Esophagus squamous epithelium (tissue), 4 donors: ENCODE measurements around the gene ABCB9.

Experiments used
- POLR2A ChIP-seq, 4 donors: fragments of 450-650 bp; IDR thresholded peaks; one replicate each; pipeline ENCODE4 v1.6.1; 2017; ENCODE audit warnings: antibody characterized with exemption in 4 of 4, mild to moderate bottlenecking in 4 of 4, moderate library complexity in 3 of 4
- TF ChIP-seq, protein P1 (sequence below), 6 experiments: fragments of 450-650 bp in 4 of 6; fragments of 200-600 bp in 2 of 6; sonication (generic) in 2 of 6; IDR thresholded peaks; one replicate each; pipeline ENCODE4 v1.5.1; 2016 to 2019; ENCODE audit warnings: antibody characterized with exemption in 6 of 6, mild to moderate bottlenecking in 4 of 6, moderate library complexity in 4 of 6

DNA sequence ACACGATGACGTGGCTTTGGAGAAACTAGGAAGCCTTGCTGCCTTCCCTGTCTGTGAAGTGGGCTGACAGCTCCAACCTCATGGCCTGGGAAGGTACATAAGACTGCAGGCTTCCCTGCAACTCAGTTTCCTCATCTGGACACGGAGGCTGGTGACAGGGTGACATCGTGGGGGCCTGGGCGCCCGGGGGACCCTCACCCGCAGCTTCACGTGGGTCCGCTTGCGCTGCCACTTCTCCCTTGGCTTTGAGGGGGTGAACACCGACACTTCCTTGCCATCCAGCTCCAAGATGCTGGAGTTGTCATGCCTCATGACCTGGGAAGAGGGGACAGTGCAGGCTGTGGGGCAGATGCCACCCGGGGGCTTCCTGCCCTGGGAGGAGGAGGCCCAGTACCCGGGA, 21.8 kb upstream of the ABCB9 start:
- TF ChIP-seq, protein P1, sequence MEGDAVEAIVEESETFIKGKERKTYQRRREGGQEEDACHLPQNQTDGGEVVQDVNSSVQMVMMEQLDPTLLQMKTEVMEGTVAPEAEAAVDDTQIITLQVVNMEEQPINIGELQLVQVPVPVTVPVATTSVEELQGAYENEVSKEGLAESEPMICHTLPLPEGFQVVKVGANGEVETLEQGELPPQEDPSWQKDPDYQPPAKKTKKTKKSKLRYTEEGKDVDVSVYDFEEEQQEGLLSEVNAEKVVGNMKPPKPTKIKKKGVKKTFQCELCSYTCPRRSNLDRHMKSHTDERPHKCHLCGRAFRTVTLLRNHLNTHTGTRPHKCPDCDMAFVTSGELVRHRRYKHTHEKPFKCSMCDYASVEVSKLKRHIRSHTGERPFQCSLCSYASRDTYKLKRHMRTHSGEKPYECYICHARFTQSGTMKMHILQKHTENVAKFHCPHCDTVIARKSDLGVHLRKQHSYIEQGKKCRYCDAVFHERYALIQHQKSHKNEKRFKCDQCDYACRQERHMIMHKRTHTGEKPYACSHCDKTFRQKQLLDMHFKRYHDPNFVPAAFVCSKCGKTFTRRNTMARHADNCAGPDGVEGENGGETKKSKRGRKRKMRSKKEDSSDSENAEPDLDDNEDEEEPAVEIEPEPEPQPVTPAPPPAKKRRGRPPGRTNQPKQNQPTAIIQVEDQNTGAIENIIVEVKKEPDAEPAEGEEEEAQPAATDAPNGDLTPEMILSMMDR (IDR thresholded peaks at IDR 0.05): no peak
- no peak for TF ChIP-seq POLR2A (IDR thresholded peaks at IDR 0.05)
